CD4-positive, alpha-beta T cell treated with Interferon alpha-2 for 1 hour (primary cell): ENCODE results near the gene MEPCE.
A peak's percentile ranks its signal among the peaks of the same experiment; 100 is the strongest.

Experiments used
- DNase-seq, 2 donors: peaks; one replicate each; pipeline ENCODE4 v3.0.0-alpha.2; 2020 to 2022

MEPCE gene

GRCh38 chr7:100407285-100408180, 22.1 kb upstream of the MEPCE start:
- DNase-seq = peak; percentile 57 to 80

- DNase-seq = no peak
These were observed 18.5 kb upstream of the MEPCE start for GRCh38 chr7:100411101-100411500.

GRCh38 chr7:100413346-100413745, 16.3 kb upstream of the MEPCE start:
- no peak for DNase-seq

- no peak for DNase-seq
These were observed 15.7 kb upstream of the MEPCE start for GRCh38 chr7:100413889-100414288.

GRCh38 chr7:100415448-100415847, 14.2 kb upstream of the MEPCE start:
- no peak for DNase-seq

- DNase-seq = no peak
These were observed 10.5 kb upstream of the MEPCE start for GRCh38 chr7:100418930-100419659.

- DNase-seq = no peak
These were observed 9.9 kb upstream of the MEPCE start for GRCh38 chr7:100419660-100420226.

- DNase-seq = no peak
These were observed 6.3 kb upstream of the MEPCE start for GRCh38 chr7:100423315-100423714.

GRCh38 chr7:100425347-100425746, 4.3 kb upstream of the MEPCE start:
- no peak for DNase-seq

GRCh38 chr7:100426516-100426915, 3.1 kb upstream of the MEPCE start:
- DNase-seq = no peak

- no peak for DNase-seq
These were observed 1.9 kb upstream of the MEPCE start for GRCh38 chr7:100427762-100428198.

- DNase-seq = peak; percentile 98
These were observed 1.2 kb upstream of the MEPCE start, which contains the start of gene ZCWPW1 for GRCh38 chr7:100428199-100428966. Gene ZCWPW1, minus strand, starts transcription at chr7:100428703. Its CDS starts 8,054 bp downstream, at chr7:100420649.

GRCh38 chr7:100428967-100429636, 529 bp upstream of the MEPCE start:
- peak; percentile 100 for DNase-seq

GRCh38 chr7:100430493-100431285, 1.1 kb downstream of the MEPCE start:
- peak; percentile 40 to 55 for DNase-seq

GRCh38 chr7:100431286-100431735, 1.7 kb downstream of the MEPCE start:
- DNase-seq = no peak

- no peak for DNase-seq
These were observed 2.4 kb downstream of the MEPCE start for GRCh38 chr7:100432053-100432452.

- no peak for DNase-seq
These were observed 3.1 kb downstream of the MEPCE start for GRCh38 chr7:100432621-100433275.

- no peak for DNase-seq
These were observed 3.6 kb downstream of the MEPCE start for GRCh38 chr7:100433276-100433591.

- DNase-seq = no peak
These were observed 4.1 kb downstream of the MEPCE start for GRCh38 chr7:100433592-100434296.
